GM10847 (cell line): ENCODE data around the gene CPSF4L.

Experiments used
- POLR2A ChIP-seq: IDR thresholded peaks from 2 replicates; pipeline ENCODE4 v1.6.1; 2011; ENCODE audit not compliant: insufficient read length; ENCODE audit errors: extremely low read depth

Gene CPSF4L

DNA sequence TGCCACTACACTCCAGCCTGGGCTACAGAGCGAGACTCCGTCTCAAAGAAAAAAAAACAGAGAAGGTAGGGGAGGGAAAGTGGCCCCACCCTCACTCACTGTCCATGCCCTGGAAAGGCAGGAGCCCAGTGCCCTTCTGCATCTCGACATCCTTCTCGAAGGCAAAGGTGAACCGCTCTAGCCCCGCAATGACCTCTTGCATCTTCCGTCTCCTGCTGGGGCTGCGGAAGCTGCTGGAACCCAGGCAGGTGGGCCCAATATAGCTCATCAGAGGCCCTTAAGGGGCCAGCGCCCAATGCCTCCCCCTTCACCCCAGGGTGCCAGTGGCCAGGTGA, at the start of gene CPSF4L:
CPSF4L (minus strand) TSS at position 264 of the 335 bp plus-strand sequence; CDS start at position 202, 62 bp downstream.
- no peak for TF ChIP-seq POLR2A

GRCh38 chr17:73311428-73311780, 49.7 kb upstream of the CPSF4L start:
- TF ChIP-seq POLR2A, result no peak

- no peak for TF ChIP-seq POLR2A
Measured at GRCh38 chr17:73309727-73310596, 48.3 kb upstream of the CPSF4L start.

DNA sequence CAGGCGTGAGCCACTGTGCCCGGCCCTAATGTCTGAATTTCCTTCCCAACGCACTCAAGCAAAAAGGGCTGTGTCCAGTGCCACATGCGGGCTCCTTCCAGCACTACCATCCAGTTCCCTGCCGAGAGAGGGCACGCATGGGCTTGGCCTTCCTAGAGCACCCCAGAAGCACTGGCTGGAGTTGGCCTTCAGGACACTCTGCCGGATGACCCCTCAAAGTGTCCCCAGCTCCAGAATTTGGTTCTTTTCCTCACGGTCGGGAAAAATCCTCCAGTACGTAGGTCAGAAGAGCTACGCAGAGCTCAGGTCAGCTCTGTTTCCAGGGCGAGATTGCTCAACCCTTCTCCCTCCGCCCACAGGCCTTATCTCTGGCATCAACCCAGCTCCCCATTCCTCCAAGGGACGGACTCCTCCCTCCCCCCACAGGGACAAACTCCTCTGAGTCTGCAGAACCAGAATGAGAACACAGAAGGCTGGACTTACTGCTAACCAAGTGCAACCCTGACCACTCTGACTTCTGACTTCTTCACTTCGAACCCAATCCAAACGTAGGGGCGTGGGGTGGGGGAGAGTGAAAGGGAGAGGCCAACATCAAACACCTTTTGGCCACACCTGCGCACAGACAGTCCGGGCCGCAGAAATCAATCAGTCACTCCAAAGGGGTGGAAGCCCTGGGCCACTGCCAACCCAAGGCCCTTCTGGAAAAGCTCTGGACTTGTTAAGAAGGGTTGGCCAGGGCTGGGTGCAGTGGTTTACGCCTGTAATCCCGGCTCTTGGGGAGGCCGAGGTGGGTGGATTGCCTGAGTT, 46.5 kb upstream of the CPSF4L start:
- TF ChIP-seq POLR2A, result no peak

- TF ChIP-seq POLR2A, result no peak
Measured at GRCh38 chr17:73307130-73307529, 45.5 kb upstream of the CPSF4L start.

DNA sequence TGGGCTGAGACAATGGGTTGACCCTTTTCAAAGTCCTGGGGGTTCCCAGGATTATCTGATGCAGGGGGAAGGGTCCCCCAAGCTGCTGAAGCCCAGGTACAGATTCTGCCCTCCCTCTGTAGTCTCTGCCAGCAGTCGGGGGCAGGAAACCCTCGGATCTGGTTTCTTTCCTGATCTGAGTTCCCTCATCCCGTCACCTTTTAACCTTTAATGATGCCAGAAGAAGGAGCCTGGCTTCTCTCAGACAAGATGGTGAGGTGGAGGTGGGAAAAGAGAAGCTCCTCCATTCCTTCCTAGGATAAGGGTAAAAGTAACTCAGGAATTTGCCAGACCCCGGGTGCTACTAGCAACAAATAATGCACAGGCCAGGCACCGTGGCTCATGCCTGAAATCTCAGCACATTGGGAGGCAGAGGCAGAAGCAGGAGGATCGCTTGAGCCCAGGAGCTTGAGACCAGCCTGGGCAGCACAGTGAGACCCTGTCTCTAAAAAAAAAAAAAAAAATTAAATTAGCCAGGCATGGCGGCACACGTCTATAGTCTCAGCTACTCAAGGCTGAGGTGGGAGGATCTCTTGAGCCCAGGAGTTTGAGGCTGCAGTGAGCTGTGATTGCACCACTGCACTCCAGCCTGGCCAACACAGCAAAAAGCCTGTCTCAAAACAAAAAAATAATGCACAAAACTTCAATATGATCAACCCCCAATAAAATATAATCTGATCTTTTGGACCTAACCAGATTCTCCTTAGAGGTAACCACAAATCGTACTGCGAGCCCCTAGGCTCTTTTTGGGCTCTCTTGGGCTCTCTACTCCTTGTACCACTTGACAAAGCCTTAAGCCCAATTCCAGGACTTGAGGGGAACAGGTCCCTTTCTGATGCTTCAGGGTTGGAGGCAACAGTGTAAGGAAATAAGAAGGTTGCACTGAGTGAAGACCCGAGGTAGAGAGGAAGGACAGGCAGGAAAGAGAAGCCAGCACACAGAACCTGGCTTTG, 44.5 kb upstream of the CPSF4L start:
- TF ChIP-seq POLR2A, result no peak

- TF ChIP-seq POLR2A, result no peak
Measured at GRCh38 chr17:73304971-73305812, 43.5 kb upstream of the CPSF4L start.

DNA sequence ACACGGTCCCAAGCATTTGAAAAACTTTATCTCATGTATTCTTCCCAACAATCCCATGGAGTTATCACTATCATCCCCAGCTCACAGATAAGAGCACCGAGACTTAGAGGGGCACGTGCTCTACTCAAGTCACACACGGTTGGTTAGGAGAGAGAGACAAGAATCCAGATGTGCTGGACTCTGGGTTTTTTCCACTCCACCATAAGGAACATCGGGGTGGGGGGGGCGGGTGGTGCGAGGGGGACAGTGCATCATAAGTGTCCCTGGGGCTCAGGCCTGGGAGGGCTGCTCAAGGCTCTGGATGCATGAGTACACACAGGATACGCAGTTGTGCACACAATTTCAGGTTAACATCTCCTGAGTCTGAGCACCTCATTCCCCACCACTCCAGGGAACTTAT, 42.8 kb upstream of the CPSF4L start:
- no peak for TF ChIP-seq POLR2A

DNA sequence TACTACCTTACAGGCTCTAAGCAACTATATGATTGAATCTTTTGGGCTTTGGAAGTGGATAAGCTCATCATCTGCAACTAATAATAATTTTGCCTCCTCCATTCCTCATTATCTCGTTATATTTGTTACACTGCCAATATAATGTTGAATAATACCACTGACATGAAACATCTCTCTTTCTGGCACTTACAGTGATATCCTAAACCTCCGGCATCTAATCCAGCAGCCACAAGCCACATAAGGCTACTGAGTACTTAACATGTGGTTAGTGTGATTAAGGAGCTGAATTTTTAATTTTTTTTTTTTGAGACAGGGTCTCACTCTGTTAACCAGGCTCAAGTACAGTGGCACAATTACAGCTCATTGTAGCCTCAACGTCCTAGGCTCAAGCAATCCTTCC, 40.5 kb upstream of the CPSF4L start:
- TF ChIP-seq POLR2A, result no peak

DNA sequence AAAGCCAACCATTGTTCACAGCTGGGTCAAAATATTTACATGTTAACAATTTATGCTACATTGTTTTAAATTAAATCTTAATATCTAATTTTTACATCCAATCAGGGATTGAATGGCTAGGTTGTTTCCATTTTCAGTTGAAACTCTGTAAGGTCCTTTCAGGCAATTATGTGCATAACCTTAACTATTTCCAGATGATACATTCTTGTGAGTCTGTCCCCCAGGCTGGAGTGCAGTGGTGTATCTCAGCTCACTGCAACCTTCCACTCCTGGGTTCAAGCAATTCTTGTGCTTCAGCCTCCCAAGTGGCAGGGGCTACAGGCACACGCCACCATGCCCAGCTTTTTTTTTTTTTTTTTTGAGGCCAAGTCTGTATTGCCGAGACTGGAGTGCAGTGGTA, 39.7 kb upstream of the CPSF4L start:
- TF ChIP-seq POLR2A, result no peak

DNA sequence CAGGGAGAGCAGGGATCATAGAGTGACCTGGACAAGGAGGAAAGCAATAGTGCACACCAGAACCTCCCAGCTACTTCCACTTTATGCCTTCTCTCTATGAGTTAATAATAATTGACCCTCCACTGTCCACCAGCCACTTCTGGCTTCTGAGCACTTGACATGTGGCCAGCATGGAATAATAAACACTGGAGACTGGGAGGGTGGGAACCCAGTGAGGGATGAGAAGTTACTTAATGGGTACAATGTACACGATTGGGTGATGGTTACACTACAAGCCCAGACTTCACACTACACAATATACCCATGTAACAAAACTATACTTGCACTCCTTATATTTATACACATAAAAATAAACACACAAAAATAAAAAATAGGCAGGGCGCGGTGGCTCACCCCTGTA, 38.7 kb upstream of the CPSF4L start:
- TF ChIP-seq POLR2A, result no peak

DNA sequence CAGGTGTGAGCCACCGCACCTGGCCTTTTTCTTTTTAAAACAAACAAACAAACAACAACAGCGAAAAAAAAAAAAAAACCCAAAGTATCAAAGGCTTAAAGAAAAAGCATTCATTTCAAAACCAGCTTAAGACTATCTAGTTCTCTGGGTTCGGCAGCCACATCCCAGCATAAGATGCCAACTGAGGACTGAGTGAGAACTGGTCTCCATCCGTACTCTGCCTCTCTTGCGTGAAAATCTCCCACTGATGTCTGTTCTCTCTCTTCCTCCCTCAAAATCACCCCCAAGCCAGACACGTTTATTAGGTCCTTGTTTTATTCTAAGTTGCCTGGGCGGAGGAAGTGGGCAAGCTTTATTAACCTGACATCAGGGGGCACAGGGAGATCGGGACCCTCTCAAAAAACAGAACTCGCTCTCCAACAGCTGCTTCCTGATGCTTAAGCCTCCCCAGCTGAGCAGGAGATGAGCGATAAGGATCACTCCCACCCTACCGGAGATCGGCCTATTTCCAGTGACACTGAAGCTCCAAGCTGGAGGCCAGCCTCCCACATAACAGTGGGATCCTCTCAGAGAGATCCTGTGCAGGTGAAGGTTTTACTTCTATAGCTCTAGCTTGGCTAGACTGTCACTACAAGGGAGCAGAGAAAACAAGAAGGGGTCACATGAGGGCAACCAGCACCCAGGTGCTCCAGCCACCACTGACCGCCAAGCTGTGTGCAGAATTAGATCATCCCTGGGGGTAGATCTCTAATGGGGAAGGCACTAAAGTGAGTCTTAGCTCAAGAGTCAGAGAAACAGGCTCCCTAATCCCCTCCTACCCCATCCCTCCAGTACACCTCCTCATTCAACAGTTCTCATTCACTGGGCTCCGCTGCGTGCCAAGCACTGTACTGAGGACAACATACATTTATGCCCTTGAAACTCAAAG, 36.5 kb upstream of the CPSF4L start:
- TF ChIP-seq POLR2A, result no peak

GRCh38 chr17:73293480-73293911, 31.8 kb upstream of the CPSF4L start:
- TF ChIP-seq POLR2A, result no peak
